Activated CD4-positive, alpha-beta memory T cell treated with anti-CD3 and anti-CD28 coated beads, Interleukin-2, amount 10 ng/mL, durations not matched to agents 7 days and 5 days (primary cell): ENCODE data around the gene NBDY. TPM values are rescaled to one million over a fixed set of nuclear protein-coding genes. Genes with fewer than 3 reads are reported as not detected.
"Not testable (repeated sequence)": the region's sequence is repeated elsewhere in the genome, so short reads cannot be mapped to it uniquely, and the experiment has no call there.

ENCODE experiments used
- CTCF ChIA-PET: fragments of 350-600 bp; sonication (Branson Sonifier 250); formaldehyde crosslinking; loops from one replicate; lab custom pipeline; 2021; ENCODE audit warnings: antibody characterized with exemption, inconsistent platforms; lab: Charles Lee
- POLR2A ChIA-PET: fragments of 350-600 bp; sonication (Branson Sonifier 250); formaldehyde crosslinking; loops from one replicate; lab custom pipeline; 2021; ENCODE audit warnings: antibody characterized with exemption; lab: Charles Lee
- DNase-seq: peaks from one replicate; pipeline ENCODE4 v3.0.0-alpha.2; 2020
- H3K27ac Mint-ChIP-seq: one replicate; pipeline ENCODE4 v1.8.0; 2021; ENCODE audit warnings: mild to moderate bottlenecking, mixed read lengths
- H3K27me3 Mint-ChIP-seq: one replicate; pipeline ENCODE4 v1.8.0; 2021; ENCODE audit warnings: mixed read lengths
- H3K36me3 Mint-ChIP-seq: one replicate; pipeline ENCODE4 v1.8.0; 2021; ENCODE audit warnings: low read depth, mixed read lengths
- H3K4me1 Mint-ChIP-seq: one replicate; pipeline ENCODE4 v1.8.0; 2021; ENCODE audit warnings: mixed read lengths
- H3K4me3 Mint-ChIP-seq: one replicate; pipeline ENCODE4 v1.8.0; 2021; ENCODE audit warnings: mild to moderate bottlenecking, mixed read lengths
- H3K9me3 Mint-ChIP-seq: one replicate; pipeline ENCODE4 v1.8.0; 2021; ENCODE audit warnings: mixed read lengths
- total RNA-seq, 2 experiments: library from RNA; stranded (reverse); gene quantifications; one replicate each; pipeline ENCODE4 v1.2.3, GENCODE V29; 2021

The NBDY gene
- total RNA-seq, 2 experiments from 2014 or later, result 29.2 to 32.7 TPM

- Mint-ChIP-seq H3K27me3 (no peaks in the 10 kb centered on the region), H3K27ac (no peak overlapping the region), H3K4me3 (no peak overlapping the region), H3K4me1 (peaks cover 45% of the 10 kb centered on the region), H3K9me3 (no peaks in the 10 kb centered on the region), H3K36me3 (peaks cover 13% of the 10 kb centered on the region)
- ChIA-PET POLR2A (no interaction called here), CTCF (no interaction called here)
- DNase-seq, result no peak
Measured at GRCh38 chrX:56758456-56758855, 29.4 kb downstream of the NBDY start.

- Mint-ChIP-seq H3K4me3 (no peak overlapping the region), H3K27me3 (no peaks in the 10 kb centered on the region), H3K9me3 (no peaks in the 10 kb centered on the region), H3K27ac (no peak overlapping the region), H3K36me3 (peaks cover 8% of the 10 kb centered on the region), H3K4me1 (peaks cover 43% of the 10 kb centered on the region)
- CTCF ChIA-PET, result no interaction called here
- DNase-seq, result no peak
- POLR2A ChIA-PET, result no interaction called here
Measured at GRCh38 chrX:56759736-56760409, 30.8 kb downstream of the NBDY start.

- H3K27ac Mint-ChIP-seq, POLR2A ChIA-PET: not testable (repeated sequence)
Measured at GRCh38 chrX:56760410-56761124, 31.5 kb downstream of the NBDY start.

DNA sequence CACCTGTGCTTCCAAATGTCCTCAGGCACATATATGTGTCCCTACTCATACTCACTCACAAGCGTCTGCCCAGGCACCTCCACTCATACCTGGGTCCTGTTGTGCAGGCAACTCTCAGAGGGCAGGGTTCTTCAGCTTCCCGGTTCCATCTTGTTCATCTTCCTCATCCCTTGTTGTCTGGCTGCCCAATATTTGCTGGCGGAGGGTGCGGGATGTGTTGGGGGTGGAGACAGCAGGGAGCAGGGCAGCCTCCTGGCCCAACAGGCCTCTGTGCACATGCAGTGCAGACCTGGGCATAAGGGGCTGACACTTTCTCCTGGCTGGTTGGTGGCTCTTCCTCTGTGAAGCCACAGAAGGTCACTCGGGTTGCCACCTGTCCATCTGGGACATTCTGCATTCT lies 32.1 kb downstream of the NBDY start:
- Mint-ChIP-seq H3K4me1 (peaks cover 56% of the 10 kb centered on the region), H3K4me3 (no peak overlapping the region), H3K9me3 (no peaks in the 10 kb centered on the region), H3K36me3 (peaks cover 14% of the 10 kb centered on the region), H3K27me3 (no peaks in the 10 kb centered on the region), H3K27ac (no peak overlapping the region)
- ChIA-PET POLR2A (no interaction called here), CTCF (no interaction called here)
- no peak for DNase-seq

More at GRCh38 chrX:56760410-56761124, 31.5 kb downstream of the NBDY start:
- CTCF ChIA-PET, DNase-seq, H3K27me3 Mint-ChIP-seq, H3K9me3 Mint-ChIP-seq, H3K4me3 Mint-ChIP-seq: not testable (repeated sequence)
- Mint-ChIP-seq H3K4me1 (peaks cover 50% of the 10 kb centered on the region), H3K36me3 (peaks cover 14% of the 10 kb centered on the region)

DNA sequence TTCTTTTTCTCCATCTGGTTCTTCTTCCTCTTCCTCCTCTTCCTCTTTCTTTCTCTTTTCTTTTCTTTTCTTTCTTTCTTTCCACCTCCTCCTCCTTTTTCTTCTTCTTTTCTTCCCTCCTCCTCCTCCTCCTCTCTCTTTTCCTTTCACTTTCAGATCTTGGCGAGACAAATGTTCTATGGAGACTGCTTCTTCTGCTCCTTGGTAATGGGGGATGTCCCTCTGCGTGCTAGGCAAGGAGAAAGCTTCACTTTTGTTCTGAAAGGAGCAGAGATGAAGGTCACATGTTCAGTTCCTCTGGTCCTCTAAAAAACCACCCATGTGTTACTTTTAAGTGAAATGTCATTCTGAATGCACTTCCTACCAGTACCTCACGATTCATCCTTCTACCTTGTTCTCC lies 33.2 kb downstream of the NBDY start:
- DNase-seq, result no peak
- POLR2A ChIA-PET, result no interaction called here
- H3K4me1 Mint-ChIP-seq, result peaks cover 58% of the 10 kb centered on the region

GRCh38 chrX:56762707-56763555 lies 33.9 kb downstream of the NBDY start:
- Mint-ChIP-seq H3K36me3 (peaks cover 14% of the 10 kb centered on the region), H3K9me3 (no peaks in the 10 kb centered on the region), H3K4me1 (peaks cover 53% of the 10 kb centered on the region), H3K27me3 (no peaks in the 10 kb centered on the region), H3K4me3 (peak overlapping the region; percentile 79), H3K27ac (peak overlapping the region; percentile 94)
- ChIA-PET POLR2A (no interaction called here), CTCF (interaction anchor here (1.1 kb wide), 1 partner anchor 38 kb away, joined by 4 read pairs; no protein-coding TSS in a partner anchor)
- no peak for DNase-seq

More for the DNA sequence above, 33.2 kb downstream of the NBDY start:
- H3K27ac Mint-ChIP-seq, result peak overlapping the region; percentile 94
- H3K36me3 Mint-ChIP-seq, result peaks cover 14% of the 10 kb centered on the region
- H3K9me3 Mint-ChIP-seq, result no peaks in the 10 kb centered on the region
- peak overlapping the region; percentile 79 for H3K4me3 Mint-ChIP-seq
- H3K27me3 Mint-ChIP-seq, result no peaks in the 10 kb centered on the region
- CTCF ChIA-PET, result no interaction called here

DNA sequence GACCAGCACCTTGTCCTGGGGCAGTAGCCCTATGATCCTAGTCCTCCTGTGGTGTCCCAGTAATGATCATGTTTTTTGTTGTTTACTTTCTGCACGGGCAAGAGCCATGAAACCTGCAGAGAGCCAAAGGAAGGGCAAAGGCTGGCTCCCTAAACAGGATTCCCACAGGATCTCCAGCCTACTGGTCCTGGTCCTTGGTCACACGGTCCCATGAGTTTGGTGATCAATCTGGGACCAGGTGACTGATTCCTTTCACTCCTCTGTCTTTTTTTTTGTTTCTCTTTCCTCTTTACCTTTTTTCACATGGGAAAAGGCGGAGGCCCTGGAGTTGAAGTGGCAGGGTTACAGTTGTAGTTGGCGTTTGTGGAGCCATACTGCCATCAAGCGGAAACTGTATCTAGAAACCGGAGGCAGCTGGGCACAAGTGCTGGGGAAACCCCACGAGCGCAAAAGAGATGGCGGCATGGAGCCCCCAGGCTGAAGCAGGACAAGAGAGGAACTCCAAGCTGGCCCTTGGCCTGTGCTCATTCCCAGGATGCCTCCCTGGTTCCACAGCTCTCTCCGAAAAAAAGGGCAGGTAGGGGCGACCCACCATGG lies 34.6 kb downstream of the NBDY start:
- peak overlapping the region; percentile 65 for H3K4me3 Mint-ChIP-seq
- H3K9me3 Mint-ChIP-seq, result no peaks in the 10 kb centered on the region
- ChIA-PET CTCF (interaction anchor here (0.6 to 2.1 kb wide), 5 partner anchors 33 to 521 kb away, joined by 3 to 11 read pairs (median 3); no protein-coding TSS in a partner anchor), POLR2A (no interaction called here)
- H3K27ac Mint-ChIP-seq, result peak overlapping the region; percentile 94
- peaks cover 52% of the 10 kb centered on the region for H3K4me1 Mint-ChIP-seq
- DNase-seq, result peak; percentile 45
- H3K36me3 Mint-ChIP-seq, result peaks cover 14% of the 10 kb centered on the region
- H3K27me3 Mint-ChIP-seq, result no peaks in the 10 kb centered on the region

GRCh38 chrX:56764153-56764974 lies 35.3 kb downstream of the NBDY start:
- DNase-seq, result peak; percentile 76
- Mint-ChIP-seq H3K27me3 (no peaks in the 10 kb centered on the region), H3K4me3 (peak overlapping the region; percentile 65), H3K27ac (peak overlapping the region; percentile 94), H3K36me3 (peaks cover 14% of the 10 kb centered on the region), H3K9me3 (no peaks in the 10 kb centered on the region), H3K4me1 (peaks cover 52% of the 10 kb centered on the region)
- CTCF ChIA-PET, result interaction anchor here (0.6 to 2.1 kb wide), 6 partner anchors 24 to 520 kb away, joined by 3 to 11 read pairs (median 4); no protein-coding TSS in a partner anchor
- POLR2A ChIA-PET, result no interaction called here

- H3K27ac Mint-ChIP-seq, result peak overlapping the region; percentile 94
- peak; percentile 18 for DNase-seq
- ChIA-PET CTCF (interaction anchor here (1.3 to 2.1 kb wide), 3 partner anchors 23 to 213 kb away, joined by 3 to 11 read pairs (median 5); no protein-coding TSS in a partner anchor), POLR2A (no interaction called here)
- H3K9me3 Mint-ChIP-seq, result no peaks in the 10 kb centered on the region
- H3K27me3 Mint-ChIP-seq, result no peaks in the 10 kb centered on the region
- peaks cover 14% of the 10 kb centered on the region for H3K36me3 Mint-ChIP-seq
- H3K4me3 Mint-ChIP-seq, result peak overlapping the region; percentile 65
- H3K4me1 Mint-ChIP-seq, result peaks cover 52% of the 10 kb centered on the region
Measured at GRCh38 chrX:56764975-56765791, 36.1 kb downstream of the NBDY start.

- peaks cover 51% of the 10 kb centered on the region for H3K4me1 Mint-ChIP-seq
- H3K4me3 Mint-ChIP-seq, result no peak overlapping the region
- ChIA-PET CTCF (interaction anchor here (1.4 to 2.1 kb wide), 2 partner anchors 22 to 212 kb away, joined by 5 to 11 read pairs; no protein-coding TSS in a partner anchor), POLR2A (no interaction called here)
- no peaks in the 10 kb centered on the region for H3K9me3 Mint-ChIP-seq
- H3K27me3 Mint-ChIP-seq, result no peaks in the 10 kb centered on the region
- H3K36me3 Mint-ChIP-seq, result peaks cover 14% of the 10 kb centered on the region
- DNase-seq, result no peak
- peak overlapping the region; percentile 94 for H3K27ac Mint-ChIP-seq
Measured at GRCh38 chrX:56765811-56766553, 36.9 kb downstream of the NBDY start.
